Fibroblast of skin of right biceps (primary cell): ENCODE measurements around the gene CCDC187.
"Not testable (repeated sequence)": the region's sequence is repeated elsewhere in the genome, so short reads cannot be mapped to it uniquely, and the experiment has no call there.

Experiments
- DNase-seq: peaks from one replicate; pipeline ENCODE4 v3.0.0-alpha.2; 2013

The CCDC187 gene

DNA sequence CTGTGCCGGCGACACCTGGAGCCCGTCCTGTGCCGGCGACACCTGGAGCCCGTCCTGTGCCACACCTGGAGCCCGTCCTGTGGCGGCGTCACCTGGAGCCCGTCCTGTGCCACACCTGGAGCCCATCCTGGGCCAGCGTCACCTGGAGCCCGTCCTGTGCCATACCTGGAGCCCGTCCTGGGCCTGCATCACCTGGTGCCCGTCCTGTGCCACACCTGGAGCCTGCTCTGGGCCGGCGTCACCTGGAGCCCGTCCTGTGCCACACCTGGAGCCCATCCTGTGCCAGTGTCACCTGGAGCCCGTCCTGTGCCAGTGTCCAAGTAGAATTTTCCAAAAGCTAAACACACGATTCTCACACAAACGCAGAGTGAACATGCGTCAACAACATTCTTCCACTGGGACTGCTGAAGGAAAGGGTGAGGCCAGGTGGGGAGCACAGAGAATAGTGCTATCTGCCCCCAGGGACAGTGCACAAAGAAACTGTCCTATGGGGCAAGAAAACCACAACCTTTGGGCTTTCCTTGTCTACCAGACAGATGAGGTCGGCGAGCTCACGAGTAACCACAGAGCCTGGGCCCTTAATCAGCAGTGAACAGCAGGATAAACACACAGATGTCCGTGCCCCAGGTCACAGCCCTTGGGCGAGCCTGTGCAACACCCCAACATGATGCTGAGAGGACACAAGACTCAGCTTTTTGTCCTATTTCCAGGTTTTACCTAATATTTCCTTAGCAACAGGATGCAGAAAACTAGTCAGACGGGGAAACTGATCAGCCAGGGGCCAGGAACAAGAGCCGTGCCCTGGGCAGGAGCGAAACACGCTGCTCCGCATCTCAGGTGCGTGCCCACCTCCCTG, 66.2 kb downstream of the CCDC187 start:
- no peak for DNase-seq

DNA sequence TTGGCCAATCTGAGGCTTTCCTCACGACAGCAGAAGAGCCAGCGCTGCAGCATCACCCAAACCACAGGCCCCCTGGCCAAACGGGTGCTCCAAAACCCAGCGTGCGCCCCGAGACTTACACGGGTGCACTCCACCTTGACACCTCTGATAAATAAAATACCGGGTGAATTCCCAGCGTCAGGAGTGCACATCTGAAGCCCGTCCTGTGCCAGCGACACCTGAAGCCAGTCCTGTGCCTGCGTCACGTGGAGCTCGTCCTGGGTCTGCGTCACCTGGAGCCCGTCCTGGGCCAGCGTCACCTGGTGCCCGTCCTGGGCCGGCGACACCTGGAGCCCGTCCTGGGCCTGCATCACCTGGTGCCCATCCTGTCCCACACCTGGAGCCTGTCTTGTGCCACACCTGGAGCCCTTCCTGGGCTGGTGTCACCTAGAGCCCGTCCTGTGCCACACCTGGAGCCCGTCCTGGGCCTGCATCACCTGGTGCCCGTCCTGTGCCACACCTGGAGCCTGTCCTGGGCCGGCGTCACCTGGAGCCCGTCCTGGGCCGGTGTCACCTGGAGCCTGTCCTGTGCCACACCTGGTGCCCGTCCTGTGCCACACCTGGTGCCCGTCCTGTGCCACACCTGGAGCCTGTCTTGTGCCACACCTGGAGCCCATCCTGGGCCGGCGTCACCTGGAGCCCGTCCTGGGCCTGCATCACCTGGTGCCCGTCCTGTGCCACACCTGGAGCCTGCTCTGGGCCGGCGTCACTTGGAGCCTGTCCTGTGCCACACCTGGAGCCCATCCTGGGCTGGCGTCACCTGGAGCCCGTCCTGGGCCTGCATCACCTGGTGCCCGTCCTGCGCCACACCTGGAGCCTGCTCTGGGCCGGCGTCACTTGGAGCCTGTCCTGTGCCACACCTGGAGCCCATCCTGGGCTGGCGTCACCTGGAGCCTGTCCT, 67.2 kb downstream of the CCDC187 start:
- not testable (repeated sequence) for DNase-seq

GRCh38 chr9:136235709-136236455, 68.0 kb downstream of the CCDC187 start:
- no peak for DNase-seq

DNA sequence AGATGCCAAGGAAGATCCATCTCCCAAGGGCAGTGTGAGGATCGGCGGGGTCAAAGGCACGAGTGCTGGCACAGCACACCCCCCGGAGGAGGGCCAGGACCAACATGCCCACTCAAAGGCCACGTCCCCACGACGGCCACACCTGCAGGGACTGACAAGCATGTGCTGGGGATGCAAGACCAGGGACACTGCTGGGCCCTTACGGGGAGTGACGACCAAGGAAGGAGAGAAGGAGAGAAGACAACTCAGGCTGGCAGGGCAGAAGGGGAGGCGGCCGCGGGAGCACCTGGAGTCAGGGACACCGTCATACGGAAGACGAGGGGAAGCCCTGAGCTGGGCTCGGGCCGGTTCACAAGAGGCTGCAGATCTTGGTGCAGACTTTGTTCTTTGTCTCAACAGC, 68.7 kb downstream of the CCDC187 start:
- DNase-seq: no peak

- DNase-seq: no peak
Observed at GRCh38 chr9:136234597-136234996, 69.3 kb downstream of the CCDC187 start.

DNA sequence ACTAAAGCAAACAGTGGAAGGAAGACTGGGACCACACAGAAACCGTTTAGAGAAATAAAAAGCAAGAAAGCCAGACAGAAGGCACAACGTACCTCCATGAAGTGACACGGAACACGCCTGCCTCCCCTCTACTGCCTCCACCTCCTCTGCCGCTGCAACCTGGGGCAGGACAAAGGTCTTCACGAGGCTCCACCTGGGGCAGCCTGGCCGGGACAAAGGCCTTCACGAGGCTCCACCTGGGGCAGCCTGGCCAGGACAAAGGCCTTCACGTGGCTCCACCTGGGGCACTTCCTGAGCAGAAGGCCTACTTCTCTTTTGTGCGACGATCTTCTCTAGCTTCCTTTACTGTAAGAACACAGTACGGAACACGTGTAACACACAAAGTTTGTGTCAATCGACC, 70.0 kb downstream of the CCDC187 start:
- DNase-seq: no peak

DNA sequence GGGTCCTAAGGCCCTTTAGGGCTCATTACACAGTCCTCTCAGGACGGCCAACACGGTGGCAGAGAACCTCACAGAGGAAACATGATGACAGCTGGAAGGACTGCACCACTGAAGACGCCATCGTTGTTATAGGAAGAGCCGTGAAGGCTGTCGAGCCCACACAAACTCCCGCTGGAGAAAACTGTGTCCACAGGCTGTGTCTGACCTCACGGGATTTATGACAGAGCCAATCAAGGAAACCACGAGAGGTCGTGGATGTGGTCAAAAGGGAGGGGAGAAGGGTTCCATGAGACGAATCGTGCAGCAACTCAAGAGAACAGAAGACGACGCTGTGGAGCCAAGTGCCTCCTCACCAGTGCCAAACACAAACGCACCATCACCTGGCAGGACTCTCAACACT, 70.5 kb downstream of the CCDC187 start:
- DNase-seq: no peak

DNA sequence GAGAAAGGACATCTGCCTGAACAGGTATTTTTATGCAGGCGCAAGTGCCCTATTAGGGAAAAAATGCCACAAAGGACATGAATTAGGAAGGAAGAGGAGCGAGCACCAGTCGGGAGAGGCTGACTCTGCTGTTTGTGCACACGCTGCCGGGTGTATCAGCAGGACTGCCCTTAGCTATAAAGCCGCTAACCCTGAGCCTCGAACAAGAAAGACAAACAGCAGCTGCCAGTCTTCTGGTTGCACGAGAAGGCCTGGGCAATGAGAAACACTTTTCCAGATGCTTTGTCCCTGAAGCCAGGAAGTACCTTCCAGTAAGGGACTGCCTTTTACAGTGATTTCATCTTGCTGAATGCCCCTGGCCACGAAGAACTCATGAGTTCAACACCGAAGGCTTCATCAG, 70.9 kb downstream of the CCDC187 start:
- DNase-seq: no peak

GRCh38 chr9:136231478-136232297, 72.2 kb downstream of the CCDC187 start:
- DNase-seq: no peak

GRCh38 chr9:136230773-136231172, 73.1 kb downstream of the CCDC187 start:
- DNase-seq: no peak

DNA sequence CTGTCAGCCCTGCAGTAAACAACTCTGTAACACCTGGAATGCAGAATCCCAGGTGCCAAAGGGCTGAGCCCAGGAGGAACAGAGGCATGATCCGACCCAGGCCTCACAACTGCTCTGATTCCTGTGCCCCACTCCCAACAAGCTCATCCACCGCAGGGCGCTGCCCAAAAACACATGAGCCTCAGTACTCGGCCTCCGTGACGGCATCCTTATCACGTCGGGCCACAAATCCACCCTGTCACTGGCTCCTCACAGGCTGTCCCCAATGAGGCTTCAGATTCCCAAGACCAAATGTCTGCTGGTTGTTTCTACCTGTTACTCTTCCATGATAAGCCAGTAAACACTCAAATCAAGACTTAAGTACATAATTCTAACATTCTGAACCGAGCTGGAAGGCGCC, 73.5 kb downstream of the CCDC187 start:
- DNase-seq: no peak

DNA sequence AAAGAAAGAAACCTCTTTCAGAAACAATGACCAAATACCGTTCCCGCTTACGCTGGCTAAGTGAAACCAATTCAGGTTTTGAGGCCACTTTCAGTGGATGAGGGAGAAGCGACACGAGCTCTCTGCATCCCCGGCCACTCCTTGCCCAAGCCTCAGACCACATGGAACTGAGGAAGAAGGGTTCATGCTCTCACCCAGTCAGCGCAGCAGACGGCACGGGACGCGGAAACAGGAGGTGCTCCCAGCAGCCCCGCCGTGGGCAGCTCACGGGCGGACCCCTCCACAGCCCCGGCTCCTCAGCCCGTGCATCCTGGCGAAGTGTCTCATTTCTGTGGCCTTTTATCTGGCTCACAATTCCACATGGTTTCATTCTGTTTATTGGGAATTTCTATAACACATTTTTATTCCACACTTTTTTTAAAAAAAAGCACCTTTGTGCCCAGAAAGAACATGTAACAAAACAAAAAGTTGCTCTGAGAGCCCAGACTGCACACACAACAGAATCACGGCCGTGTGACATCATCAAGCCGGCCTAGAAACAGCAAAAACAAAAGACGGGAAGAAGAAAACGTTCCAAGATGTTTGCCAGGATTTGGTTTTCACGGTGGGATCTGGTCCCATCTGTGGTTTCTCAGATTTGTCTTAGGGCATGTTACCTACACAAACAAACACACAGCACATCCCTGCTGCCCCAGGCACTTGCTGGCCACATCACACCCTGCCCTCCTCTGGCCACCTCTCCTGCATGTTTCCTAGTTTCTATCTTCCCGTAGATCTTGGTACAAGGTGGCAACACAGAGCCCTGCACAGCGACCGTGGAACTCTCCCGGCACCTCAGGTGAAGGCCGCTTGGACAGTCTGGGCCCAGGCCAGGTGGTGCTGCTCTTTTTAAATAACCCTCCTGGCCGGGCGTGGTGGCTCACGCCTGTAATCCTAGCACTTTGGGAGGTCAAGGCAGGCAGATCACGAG, 74.5 kb downstream of the CCDC187 start:
- no peak for DNase-seq

GRCh38 chr9:136228107-136228875, 75.6 kb downstream of the CCDC187 start:
- DNase-seq: peak; percentile 84

- DNase-seq: no peak
Observed at GRCh38 chr9:136226680-136227407, 77.0 kb downstream of the CCDC187 start.

- DNase-seq: peak; percentile 46
Observed at GRCh38 chr9:136225748-136226679, 77.9 kb downstream of the CCDC187 start.

DNA sequence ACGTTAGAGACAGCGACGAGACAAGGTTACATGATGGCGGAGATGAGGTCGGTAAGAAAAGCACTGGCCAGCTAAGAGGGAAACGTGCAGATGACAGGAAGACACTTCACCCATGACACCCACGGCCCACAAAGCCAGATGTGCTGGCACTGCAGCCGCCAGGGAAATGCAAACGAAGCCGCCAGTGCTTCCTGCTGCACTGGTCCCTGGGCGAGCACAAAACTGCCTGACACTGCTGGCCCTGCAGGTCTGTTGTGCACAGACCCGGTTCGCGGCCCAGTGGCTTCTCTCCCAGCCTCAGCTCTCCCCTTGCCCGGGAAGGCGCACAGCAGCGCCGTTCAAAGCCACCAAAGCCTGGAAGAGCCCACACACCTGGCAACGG, 78.5 kb downstream of the CCDC187 start:
- DNase-seq: no peak

DNA sequence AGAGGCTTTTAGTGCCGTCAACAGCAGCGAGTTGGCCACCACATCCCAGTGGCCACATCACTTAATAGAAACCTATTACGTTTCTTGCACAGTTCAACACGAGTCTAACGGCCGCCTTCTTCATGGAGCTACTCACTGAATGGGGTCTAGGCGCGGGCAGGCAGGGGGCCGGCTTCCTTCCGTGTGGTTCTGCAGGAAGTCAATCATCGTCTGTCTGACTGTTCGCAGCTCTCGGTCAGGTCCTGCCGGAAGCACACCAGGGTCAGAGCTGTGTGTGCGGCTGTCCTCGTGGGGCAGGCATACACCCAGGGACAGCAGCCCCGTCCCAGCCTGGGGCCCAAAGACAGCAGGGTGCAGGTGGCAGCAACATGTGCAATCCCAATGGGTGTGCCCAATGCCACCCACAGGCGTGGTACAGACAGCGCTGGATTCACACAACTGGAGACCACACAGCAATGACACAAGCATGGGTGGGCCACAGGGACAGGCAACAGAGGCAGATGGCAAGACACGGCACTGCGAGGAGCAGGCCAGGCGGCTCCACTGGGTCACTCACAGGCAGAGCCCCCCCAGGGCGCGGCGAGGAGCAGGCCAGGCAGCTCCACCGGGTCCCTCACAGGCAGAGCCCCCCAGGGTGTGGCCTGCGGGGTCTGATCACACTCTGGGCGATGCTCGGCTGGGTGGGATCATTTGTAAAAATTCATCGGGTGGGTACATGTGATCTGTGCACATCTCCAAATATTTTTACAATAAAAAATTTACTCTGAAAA, 79.8 kb downstream of the CCDC187 start:
- DNase-seq: no peak

- no peak for DNase-seq
Observed at GRCh38 chr9:136222906-136223285, 81.0 kb downstream of the CCDC187 start.
